Spleen (tissue), 7 donors: Measurements from ENCODE around the gene CPNE1.

Source experiments
- POLR2A ChIP-seq, 3 donors: fragments of 450-650 bp; IDR thresholded peaks; one replicate each; pipeline ENCODE4 v1.5.1; 2017; ENCODE audit warnings: antibody characterized with exemption in 3 of 3, mild to moderate bottlenecking in 1 of 3
- POLR2AphosphoS5 ChIP-seq, 3 donors: sonication (generic); formaldehyde crosslinking; IDR thresholded peaks; one replicate each; pipeline ENCODE4 v1.5.1; 2017; ENCODE audit warnings: antibody characterized with exemption in 3 of 3
- TF ChIP-seq, protein P1 (sequence below), 11 experiments: fragments of 200-600 bp in 7 of 11; fragments of 450-650 bp in 4 of 11; sonication (generic) in 4 of 11; IDR thresholded peaks in 8 of 11; conservative IDR thresholded peaks in 3 of 11; 1 replicate in 7 of 11; 2 replicates in 4 of 11; pipeline versions ENCODE4 v1.4.0 to v1.8.0; 2016 to 2021; ENCODE audit warnings: antibody characterized with exemption in 11 of 11, inconsistent platforms in 4 of 11, mild to moderate bottlenecking in 1 of 11
- donor health status: DM: no; HTN: no; CAD: no; lungs with moderate emphysema.
- donor health status: DM: no; HTN: no; CAD: no.
- donor health status: DM: no; HTN: no; CAD: no.

GRCh38 chr20:35710039-35710438 lies 45.3 kb upstream of the CPNE1 start:
- TF ChIP-seq, protein P1, sequence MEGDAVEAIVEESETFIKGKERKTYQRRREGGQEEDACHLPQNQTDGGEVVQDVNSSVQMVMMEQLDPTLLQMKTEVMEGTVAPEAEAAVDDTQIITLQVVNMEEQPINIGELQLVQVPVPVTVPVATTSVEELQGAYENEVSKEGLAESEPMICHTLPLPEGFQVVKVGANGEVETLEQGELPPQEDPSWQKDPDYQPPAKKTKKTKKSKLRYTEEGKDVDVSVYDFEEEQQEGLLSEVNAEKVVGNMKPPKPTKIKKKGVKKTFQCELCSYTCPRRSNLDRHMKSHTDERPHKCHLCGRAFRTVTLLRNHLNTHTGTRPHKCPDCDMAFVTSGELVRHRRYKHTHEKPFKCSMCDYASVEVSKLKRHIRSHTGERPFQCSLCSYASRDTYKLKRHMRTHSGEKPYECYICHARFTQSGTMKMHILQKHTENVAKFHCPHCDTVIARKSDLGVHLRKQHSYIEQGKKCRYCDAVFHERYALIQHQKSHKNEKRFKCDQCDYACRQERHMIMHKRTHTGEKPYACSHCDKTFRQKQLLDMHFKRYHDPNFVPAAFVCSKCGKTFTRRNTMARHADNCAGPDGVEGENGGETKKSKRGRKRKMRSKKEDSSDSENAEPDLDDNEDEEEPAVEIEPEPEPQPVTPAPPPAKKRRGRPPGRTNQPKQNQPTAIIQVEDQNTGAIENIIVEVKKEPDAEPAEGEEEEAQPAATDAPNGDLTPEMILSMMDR (IDR thresholded peaks at IDR 0.05 in 8 of 11, conservative IDR thresholded peaks at IDR 0.05 in 3 of 11) = no peak
- TF ChIP-seq POLR2A (IDR thresholded peaks at IDR 0.05) = no peak
- no peak for TF ChIP-seq POLR2AphosphoS5 (IDR thresholded peaks at IDR 0.05)
